HepG2 (cell line): Measurements from ENCODE around the gene PDP2. TPM values are rescaled to one million over a fixed set of nuclear protein-coding genes. Genes with fewer than 3 reads are reported as not detected.
A peak's percentile ranks its signal among the peaks of the same experiment; 100 is the strongest.

Experiments used
- ATAC-seq: fragments of 200-7000 bp; cut with Tn5 transposase; 3 replicates; pipeline ENCODE4 v1.9.1; 2020; ENCODE audit warnings: mild to moderate bottlenecking, moderate library complexity
- BruUV-seq: library from RNA; stranded (reverse); fragments of 400-500 nt; replicated peaks from 2 replicates; lab custom pipeline; 2021; lab: Mats Ljungman, UMichigan
- CTCF ChIA-PET: fragments of 300-600 bp; formaldehyde crosslinking; extraction: SDS; loops from one replicate; lab custom pipeline; 2021; ENCODE audit warnings: low total read pairs, inconsistent platforms, low intra/inter-chr PET ratio; lab: Yijun Ruan, JAX
- POLR2A ChIA-PET: fragments of 350-600 bp; sonication (Branson Sonifier 250); formaldehyde crosslinking; loops from one replicate; lab custom pipeline; 2020; ENCODE audit warnings: antibody characterized with exemption, inconsistent platforms; lab: Yijun Ruan, JAX
- DNase-seq: peaks from one replicate; pipeline ENCODE4 v3.0.0-alpha.2; 2015; ENCODE audit warnings: low spot score
- FAIRE-seq: peaks from 3 replicates; lab custom pipeline; 2011; peaks lifted over from hg19 to GRCh38; lab: Jason Lieb, UNC
- H2AFZ ChIP-seq: one replicate; pipeline ENCODE4 v1.6.1; 2011; ENCODE audit warnings: low read length, inconsistent platforms
- H3K27ac ChIP-seq: fragments of 300-600 bp; 3 replicates; pipeline ENCODE4 v1.8.0; 2011; ENCODE audit warnings: mixed run types, mild to moderate bottlenecking, mixed read lengths, low read length, inconsistent platforms; ENCODE audit not compliant: insufficient read depth; ENCODE audit errors: extremely low read length
- H3K27me3 ChIP-seq, 2 experiments: fragments of 200-600 bp in 1 of 2; 2 replicates in 1 of 2; 3 replicates in 1 of 2; pipeline versions ENCODE4 v1.6.0 to v1.8.0; 2011; ENCODE audit warnings: low read length in 2 of 2, mild to moderate bottlenecking in 2 of 2, moderate library complexity in 2 of 2, inconsistent platforms in 1 of 2; ENCODE audit not compliant: insufficient read depth in 2 of 2, control insufficient read depth in 1 of 2
- H3K36me3 ChIP-seq, 2 experiments: fragments of 200-600 bp in 1 of 2; replicated peaks in 1 of 2; 2 replicates in 1 of 2; 3 replicates in 1 of 2; pipeline versions ENCODE4 v1.5.1 to v1.8.0; 2011; ENCODE audit warnings: low read length in 2 of 2, inconsistent platforms in 1 of 2; ENCODE audit not compliant: insufficient read depth in 2 of 2, control insufficient read depth in 1 of 2
- H3K4me1 ChIP-seq: 2 replicates; pipeline ENCODE4 v1.5.1; 2012; ENCODE audit warnings: low read length, inconsistent platforms; ENCODE audit not compliant: insufficient read depth
- H3K4me2 ChIP-seq: 2 replicates; pipeline ENCODE4 v1.6.0; 2011; ENCODE audit warnings: low read depth, low read length, inconsistent platforms
- H3K4me3 ChIP-seq, 3 experiments: fragments of 200-600 bp in 1 of 3; sonication (generic), shearing (Covaris generic) in 1 of 3; replicated peaks in 1 of 3; 2 replicates each; pipeline ENCODE4 v1.5.1; 2011 to 2016; ENCODE audit warnings: low read length in 3 of 3, inconsistent platforms in 2 of 3, low read depth in 2 of 3, mild to moderate bottlenecking in 2 of 3, control low read depth in 1 of 3, mixed read lengths in 1 of 3; ENCODE audit not compliant: insufficient read depth in 1 of 3
- H3K79me2 ChIP-seq: one replicate; pipeline ENCODE4 v1.6.1; 2011; ENCODE audit warnings: low read length, inconsistent platforms; ENCODE audit not compliant: insufficient read depth
- H3K9ac ChIP-seq: 2 replicates; pipeline ENCODE4 v1.6.0; 2011; ENCODE audit warnings: mild to moderate bottlenecking, low read depth, low read length, inconsistent platforms; ENCODE audit not compliant: insufficient read depth
- H3K9me3 ChIP-seq: 2 replicates; pipeline ENCODE4 v1.5.1; 2012; ENCODE audit warnings: mild to moderate bottlenecking, low read length
- H4K20me1 ChIP-seq: 2 replicates; pipeline ENCODE4 v1.6.0; 2011; ENCODE audit warnings: inconsistent platforms, mild to moderate bottlenecking, low read length, moderate library complexity; ENCODE audit not compliant: insufficient read depth
- ARHGAP35 ChIP-seq: sonication (generic); formaldehyde crosslinking; IDR thresholded peaks from 2 replicates; pipeline ENCODE4 v1.9.0; 2022; ENCODE audit warnings: mild to moderate bottlenecking, inconsistent platforms, moderate library complexity, missing genetic modification reagents, borderline replicate concordance
- DBP ChIP-seq: sonication (generic); formaldehyde crosslinking; IDR thresholded peaks from 2 replicates; pipeline ENCODE4 v1.4.0; 2020; ENCODE audit warnings: missing genetic modification reagents; ENCODE audit errors: not compliant biosample characterization
- EED ChIP-seq: sonication (generic); formaldehyde crosslinking; IDR thresholded peaks from 2 replicates; pipeline ENCODE4 v1.5.0; 2020; ENCODE audit warnings: mild to moderate bottlenecking, missing genetic modification reagents
- FLYWCH1 ChIP-seq: sonication (generic); formaldehyde crosslinking; IDR thresholded peaks from 2 replicates; pipeline ENCODE4 v1.8.1; 2023; ENCODE audit warnings: mild to moderate bottlenecking, missing genetic modification reagents
- HNRNPL ChIP-seq: fragments of 200-400 bp; formaldehyde crosslinking; IDR thresholded peaks from 2 replicates; pipeline ENCODE4 v1.6.1; 2017; ENCODE audit warnings: mild to moderate bottlenecking, low read depth, low read length
- MAX ChIP-seq: IDR thresholded peaks from 2 replicates; pipeline ENCODE4 v1.6.1; 2012; ENCODE audit warnings: inconsistent platforms
- PHF20 ChIP-seq: sonication (generic); formaldehyde crosslinking; IDR thresholded peaks from 2 replicates; pipeline ENCODE4 v1.5.0; 2020; ENCODE audit warnings: mild to moderate bottlenecking, missing genetic modification reagents
- SALL2 ChIP-seq: sonication (generic); formaldehyde crosslinking; IDR thresholded peaks from 2 replicates; pipeline ENCODE4 v1.8.1; 2023; ENCODE audit warnings: mild to moderate bottlenecking, missing genetic modification reagents, inconsistent platforms
- SMAD1 ChIP-seq: sonication (generic); formaldehyde crosslinking; IDR thresholded peaks from 2 replicates; pipeline ENCODE4 v1.4.0; 2020; ENCODE audit warnings: missing genetic modification reagents, low read depth, mild to moderate bottlenecking, borderline replicate concordance
- UBTF ChIP-seq: sonication (generic); formaldehyde crosslinking; IDR thresholded peaks from 2 replicates; pipeline ENCODE4 v1.4.0; 2020; ENCODE audit warnings: mild to moderate bottlenecking, missing genetic modification reagents
- ZBTB1 ChIP-seq: sonication (generic); formaldehyde crosslinking; IDR thresholded peaks from 2 replicates; pipeline ENCODE4 v1.4.0; 2020; ENCODE audit warnings: missing genetic modification reagents, borderline replicate concordance
- ZHX1 ChIP-seq: sonication (generic); formaldehyde crosslinking; IDR thresholded peaks from 2 replicates; pipeline ENCODE4 v1.8.1; 2022; ENCODE audit warnings: low read depth, mild to moderate bottlenecking, missing genetic modification reagents
- ZNF138 ChIP-seq: sonication (generic); formaldehyde crosslinking; IDR thresholded peaks from 2 replicates; pipeline ENCODE4 v1.5.0; 2020; ENCODE audit warnings: mild to moderate bottlenecking, low read depth, missing genetic modification reagents
- ZNF235 ChIP-seq: sonication (generic); formaldehyde crosslinking; IDR thresholded peaks from 2 replicates; pipeline ENCODE4 v1.8.1; 2023; ENCODE audit warnings: mild to moderate bottlenecking, missing genetic modification reagents, borderline replicate concordance
- ZNF296 ChIP-seq: sonication (generic); formaldehyde crosslinking; conservative IDR thresholded peaks from 2 replicates; pipeline ENCODE4 v1.5.0; 2020; ENCODE audit warnings: mild to moderate bottlenecking, missing genetic modification reagents
- ZNF382 ChIP-seq: sonication (generic); formaldehyde crosslinking; IDR thresholded peaks from 2 replicates; pipeline ENCODE4 v1.5.0; 2020; ENCODE audit warnings: missing genetic modification reagents, mild to moderate bottlenecking, borderline replicate concordance
- ZNF788 ChIP-seq: sonication (generic); formaldehyde crosslinking; IDR thresholded peaks from 2 replicates; pipeline ENCODE4 v1.5.0; 2020; ENCODE audit warnings: mild to moderate bottlenecking, missing genetic modification reagents, borderline replicate concordance
- ZSCAN21 ChIP-seq: sonication (generic); formaldehyde crosslinking; IDR thresholded peaks from 2 replicates; pipeline ENCODE4 v1.8.0; 2022; ENCODE audit warnings: mild to moderate bottlenecking, missing genetic modification reagents, moderate library complexity, borderline replicate concordance
- whole genome bisulfite sequencing: methylation state at CpG from one replicate; pipeline ENCODE4 v1.1.6; 2017; ENCODE audit warnings: low lambda C conversion rate; 5-methylcytosine and 5-hydroxymethylcytosine counted together
- in situ Hi-C: cut with HindIII; loops from 2 replicates; pipeline ENCODE4 v1.10.0; 2017; ENCODE audit warnings: low pct_unique_long_range_greater_than_20kb; ENCODE audit not compliant: extremely low pct_ligation_motif_present
- intact Hi-C: fragments of 100-400 bp; cut with micrococcal nuclease; formaldehyde crosslinking; loops from one replicate; pipeline ENCODE4 v1.10.0; 2022; ENCODE audit not compliant: unreplicated experiment
- polyA plus RNA-seq, 8 experiments: library from polyadenylated mRNA; depleted of rRNA in 3 of 8; stranded (reverse) in 7 of 8; unstranded in 1 of 8; fragments of >200 nt; fragmentation: Illumina TruSeq in 4 of 8; extraction: Trizol in 4 of 8; gene quantifications; 2 replicates each; pipeline versions ENCODE4 v1.2.1 to v1.2.3, GENCODE V29; 2011 to 2016; ENCODE audit warnings: low read depth in 4 of 8, missing spikeins in 1 of 8, mixed read lengths in 1 of 8; ENCODE audit not compliant: insufficient read depth in 1 of 8
- total RNA-seq, 5 experiments: library from RNA; depleted of rRNA; stranded (reverse); fragments of >200 nt; fragmentation: Illumina TruSeq; extraction: Trizol; gene quantifications; 2 replicates each; pipeline ENCODE4 v1.2.3, GENCODE V29; 2016; ENCODE audit warnings: low read depth in 1 of 5

The PDP2 gene
- total and polyA plus RNA-seq, 2 of the 13 experiments (the other 11 are each of a cell fraction or from before 2014, with no cell fraction given) = 12.8 to 15.8 TPM

- ATAC-seq = no peak
- H3K4me2 ChIP-seq = peak overlapping the region; percentile 82
- TF ChIP-seq ZNF296 (CRISPR knock-in tag) = no peak
- TF ChIP-seq ZNF138 (CRISPR knock-in tag) = peak; percentile 53; the same call in 1 of the 2 replicates
- TF ChIP-seq ZHX1 = peak; percentile 33; the same call in 1 of the 2 replicates
- TF ChIP-seq SALL2 (CRISPR knock-in tag) = no peak
- TF ChIP-seq EED = peak; percentile 64; the same call in 1 of the 2 replicates
- TF ChIP-seq ZSCAN21 (CRISPR knock-in tag) = 0 out of 2 replicates have a peak, but pooled peaks have one; percentile 43
- TF ChIP-seq ZNF235 (CRISPR knock-in tag) = peak; percentile 41; the same call in 1 of the 2 replicates
- peak; percentile 1; the same call in 1 of the 2 replicates for TF ChIP-seq MAX
- 0 out of 2 replicates have a peak, but pooled peaks have one; percentile 33 for TF ChIP-seq SMAD1
- TF ChIP-seq UBTF = peak; percentile 9; the same call in 1 of the 2 replicates
- TF ChIP-seq ZNF788 (CRISPR knock-in tag) = 0 out of 2 replicates have a peak, but pooled peaks have one; percentile 16
- no peak for TF ChIP-seq ZNF382 (CRISPR knock-in tag)
- no peak for TF ChIP-seq ARHGAP35 (CRISPR knock-in tag)
- 0 out of 2 replicates have a peak, but pooled peaks have one; percentile 9 for TF ChIP-seq HNRNPL
- TF ChIP-seq ZBTB1 (CRISPR knock-in tag) = no peak
- no peak for TF ChIP-seq DBP (CRISPR knock-in tag)
- no peak for TF ChIP-seq PHF20
- TF ChIP-seq FLYWCH1 = no peak
Observed at GRCh38 chr16:66904428-66904845, 24.1 kb downstream of the PDP2 start.

More at GRCh38 chr16:66904428-66904845, 24.1 kb downstream of the PDP2 start:
- no TSS peak for BruUV-seq
- FAIRE-seq (no peak), DNase-seq (no peak)
- Histone ChIP-seq H2AFZ (no peak overlapping the region), H3K9me3 (no peaks in the 10 kb centered on the region), H3K36me3 (no peaks in the 10 kb centered on the region), H4K20me1 (no peaks in the 10 kb centered on the region), H3K79me2 (no peaks in the 10 kb centered on the region), H3K4me1 (peaks cover 86% of the 10 kb centered on the region), H3K9ac (peak overlapping the region; percentile 74), H3K27me3 (no peaks in the 10 kb centered on the region), H3K27ac (no peak overlapping the region), H3K4me3 (peak overlapping the region; percentile 52 to 72 (median 56); a peak in 5 of 6 replicates)
- CTCF ChIA-PET = no interaction called here
- in situ Hi-C loops (loop anchor here (5.0 kb wide), 1 partner anchor 33 kb away; the partner anchor contains the start of gene CES2), intact Hi-C loops (no loop called here)
- 54% methylated on average over 12 of the region's 13 CpGs for WGBS
- POLR2A ChIA-PET = interaction anchor here (1.1 to 10.3 kb wide), 10 partner anchors 9 to 266 kb away, joined by 3 to 86 read pairs (median 11); partner anchors contain the start of genes CDH16, CES2, CES3 and CIAO2B
